Astrocyte of the spinal cord (primary cell): ENCODE results near the gene AXIN1.

Source experiments
- DNase-seq: peaks from one replicate; pipeline ENCODE4 v3.0.0; 2011; ENCODE audit warnings: low read depth, low spot score
- H3K4me3 ChIP-seq: 2 replicates; pipeline ENCODE4 v1.5.1; 2011; ENCODE audit warnings: low read depth, mild to moderate bottlenecking, low read length, moderate library complexity
- in situ Hi-C: cut with HindIII; loops from 2 replicates; pipeline ENCODE4 v1.10.0; 2017; ENCODE audit warnings: low sequenced_read_pairs
- TF ChIP-seq, protein P1 (sequence below): IDR thresholded peaks from 2 replicates; pipeline ENCODE4 v1.5.1; 2012; ENCODE audit warnings: low read depth, mild to moderate bottlenecking, low read length, inconsistent platforms

Gene AXIN1

DNA sequence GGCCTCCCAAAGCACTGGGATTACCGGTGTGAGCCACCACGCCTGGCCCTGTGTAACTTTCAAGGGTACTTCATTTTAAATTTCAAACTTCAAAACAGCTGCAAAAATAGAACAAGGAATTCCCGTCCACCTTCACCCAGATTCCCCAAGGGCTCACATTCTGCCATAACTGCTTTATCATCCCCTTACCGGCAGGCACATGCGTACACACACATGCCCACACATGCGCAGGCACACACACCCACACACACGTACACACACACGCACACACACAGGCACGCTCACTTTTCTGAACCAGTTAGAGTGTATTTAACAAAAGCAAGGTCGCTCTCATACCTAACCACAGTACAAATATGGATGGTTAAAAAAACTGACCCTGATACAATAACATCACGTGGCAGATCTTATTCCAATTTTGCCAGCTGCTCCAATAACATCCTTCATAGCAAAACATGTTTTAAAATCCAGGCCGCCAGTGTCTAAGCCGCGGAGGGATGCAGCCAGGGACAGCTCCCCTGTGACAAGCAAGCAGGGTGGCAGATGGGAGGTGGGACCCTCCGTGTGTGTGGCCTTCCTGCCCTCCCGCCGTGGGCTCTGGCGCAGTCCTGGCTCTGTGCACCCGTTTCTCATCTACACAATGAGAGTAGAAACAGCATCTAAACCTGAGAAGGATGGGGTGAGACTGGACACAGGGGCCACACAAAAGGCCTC lies 46.5 kb downstream of the AXIN1 start:
- TF ChIP-seq, protein P1, sequence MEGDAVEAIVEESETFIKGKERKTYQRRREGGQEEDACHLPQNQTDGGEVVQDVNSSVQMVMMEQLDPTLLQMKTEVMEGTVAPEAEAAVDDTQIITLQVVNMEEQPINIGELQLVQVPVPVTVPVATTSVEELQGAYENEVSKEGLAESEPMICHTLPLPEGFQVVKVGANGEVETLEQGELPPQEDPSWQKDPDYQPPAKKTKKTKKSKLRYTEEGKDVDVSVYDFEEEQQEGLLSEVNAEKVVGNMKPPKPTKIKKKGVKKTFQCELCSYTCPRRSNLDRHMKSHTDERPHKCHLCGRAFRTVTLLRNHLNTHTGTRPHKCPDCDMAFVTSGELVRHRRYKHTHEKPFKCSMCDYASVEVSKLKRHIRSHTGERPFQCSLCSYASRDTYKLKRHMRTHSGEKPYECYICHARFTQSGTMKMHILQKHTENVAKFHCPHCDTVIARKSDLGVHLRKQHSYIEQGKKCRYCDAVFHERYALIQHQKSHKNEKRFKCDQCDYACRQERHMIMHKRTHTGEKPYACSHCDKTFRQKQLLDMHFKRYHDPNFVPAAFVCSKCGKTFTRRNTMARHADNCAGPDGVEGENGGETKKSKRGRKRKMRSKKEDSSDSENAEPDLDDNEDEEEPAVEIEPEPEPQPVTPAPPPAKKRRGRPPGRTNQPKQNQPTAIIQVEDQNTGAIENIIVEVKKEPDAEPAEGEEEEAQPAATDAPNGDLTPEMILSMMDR: no peak
- no peak for DNase-seq
- in situ Hi-C loops: no loop called here
- H3K4me3 ChIP-seq: no peak overlapping the region

DNA sequence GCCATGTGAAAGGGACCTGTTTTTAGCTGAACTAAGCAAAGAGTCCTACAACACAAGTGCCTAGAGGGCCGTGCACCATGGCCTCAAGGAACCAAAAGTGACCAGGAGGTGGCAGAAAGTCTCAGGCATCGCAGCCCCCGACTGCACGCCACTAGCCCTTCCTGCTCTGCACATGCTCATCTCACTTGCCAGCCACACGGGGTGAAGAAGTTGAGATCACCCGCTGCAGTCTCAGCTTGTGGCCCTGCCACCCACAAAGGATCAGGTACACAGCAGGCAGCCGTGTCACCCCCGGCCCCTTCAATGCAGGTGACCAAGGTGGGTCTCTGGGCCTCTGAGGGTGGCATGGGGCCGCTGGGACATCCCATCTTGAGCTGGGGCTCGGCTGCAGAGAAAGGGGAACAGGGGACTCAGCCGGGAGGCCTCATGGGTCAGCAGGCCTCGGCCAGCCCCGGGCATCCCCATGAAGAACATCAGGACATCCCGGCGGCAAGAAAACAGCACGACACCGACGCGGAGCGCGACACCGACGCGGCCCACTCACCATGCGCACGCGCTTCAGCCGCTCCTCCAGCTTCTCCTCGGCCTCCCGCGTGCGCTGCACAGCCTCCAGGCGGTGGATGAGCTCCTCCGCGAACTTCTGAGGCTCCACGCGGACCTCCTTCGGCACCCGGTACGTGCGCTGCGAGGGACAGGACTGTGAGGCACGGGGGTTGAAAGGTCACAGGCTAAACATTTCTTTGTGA lies 48.6 kb downstream of the AXIN1 start:
- TF ChIP-seq, protein P1: peak; percentile 6
- H3K4me3 ChIP-seq: no peak overlapping the region
- no peak for DNase-seq
- in situ Hi-C loops: no loop called here

DNA sequence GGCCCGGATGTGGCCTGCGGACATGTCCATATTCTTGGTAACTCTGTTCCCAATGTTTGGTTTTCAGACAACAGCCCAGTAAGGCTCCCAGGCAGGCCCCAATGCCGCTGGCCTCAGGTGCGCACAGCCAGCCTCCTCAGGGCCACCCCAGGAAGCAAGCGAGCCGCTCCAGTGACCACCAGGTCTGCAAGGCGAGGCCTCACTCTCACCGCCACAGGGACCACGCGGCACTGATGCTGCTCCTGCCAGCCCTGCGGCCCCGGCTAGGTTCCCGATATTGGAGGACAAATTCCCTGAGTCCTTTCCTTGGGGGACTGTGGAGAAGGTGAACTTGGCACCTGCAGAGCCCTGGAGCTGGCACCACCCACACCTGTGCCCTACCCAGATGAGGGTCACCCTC lies 50.6 kb downstream of the AXIN1 start:
- in situ Hi-C loops: no loop called here
- TF ChIP-seq, protein P1: no peak
- DNase-seq: no peak
- no peak overlapping the region for H3K4me3 ChIP-seq

DNA sequence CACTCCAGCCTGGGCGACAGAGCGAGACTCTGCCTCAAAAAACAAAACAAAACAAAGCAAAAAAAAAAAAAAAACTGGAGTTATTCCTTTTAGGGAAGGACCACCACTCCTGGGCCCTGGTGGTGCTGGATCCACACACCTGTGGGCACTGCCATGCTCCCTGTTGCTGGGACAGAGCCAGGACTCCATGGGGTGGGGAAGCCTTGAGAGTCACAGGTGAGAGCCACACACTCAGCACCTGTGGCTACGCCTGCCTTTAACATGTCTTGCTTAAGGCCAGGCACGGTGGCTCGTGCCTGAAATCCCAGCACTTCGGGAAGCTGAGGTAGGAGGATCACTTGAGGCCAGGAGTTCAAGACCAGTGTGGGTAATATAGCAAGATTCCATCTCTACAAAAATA lies 51.3 kb downstream of the AXIN1 start:
- TF ChIP-seq, protein P1: no peak

DNA sequence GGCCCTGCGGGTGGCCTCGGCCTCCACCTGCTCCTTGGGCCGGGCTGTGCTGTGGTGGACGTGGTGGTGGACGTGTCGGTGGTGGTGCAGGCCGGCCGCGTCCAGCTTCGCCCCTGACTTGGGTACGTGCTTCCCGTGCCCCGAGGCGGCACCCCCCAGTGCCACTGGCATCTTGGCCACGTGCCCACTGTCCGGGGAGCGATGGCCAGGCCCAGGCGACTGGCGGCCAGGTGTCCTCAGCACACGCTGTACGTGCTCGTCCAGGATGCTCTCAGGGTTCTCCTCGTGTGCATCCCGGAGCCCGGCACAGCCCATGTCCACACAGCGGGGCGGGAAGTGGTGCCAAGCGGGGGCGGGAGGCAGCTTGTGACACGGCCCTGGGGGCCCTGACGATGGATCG lies 54.7 kb downstream of the AXIN1 start:
- H3K4me3 ChIP-seq: no peak overlapping the region
- DNase-seq: no peak
- TF ChIP-seq, protein P1: no peak
- in situ Hi-C loops: no loop called here

More for the DNA sequence above, 51.3 kb downstream of the AXIN1 start:
- no peak for DNase-seq
- in situ Hi-C loops: no loop called here
- no peak overlapping the region for H3K4me3 ChIP-seq

DNA sequence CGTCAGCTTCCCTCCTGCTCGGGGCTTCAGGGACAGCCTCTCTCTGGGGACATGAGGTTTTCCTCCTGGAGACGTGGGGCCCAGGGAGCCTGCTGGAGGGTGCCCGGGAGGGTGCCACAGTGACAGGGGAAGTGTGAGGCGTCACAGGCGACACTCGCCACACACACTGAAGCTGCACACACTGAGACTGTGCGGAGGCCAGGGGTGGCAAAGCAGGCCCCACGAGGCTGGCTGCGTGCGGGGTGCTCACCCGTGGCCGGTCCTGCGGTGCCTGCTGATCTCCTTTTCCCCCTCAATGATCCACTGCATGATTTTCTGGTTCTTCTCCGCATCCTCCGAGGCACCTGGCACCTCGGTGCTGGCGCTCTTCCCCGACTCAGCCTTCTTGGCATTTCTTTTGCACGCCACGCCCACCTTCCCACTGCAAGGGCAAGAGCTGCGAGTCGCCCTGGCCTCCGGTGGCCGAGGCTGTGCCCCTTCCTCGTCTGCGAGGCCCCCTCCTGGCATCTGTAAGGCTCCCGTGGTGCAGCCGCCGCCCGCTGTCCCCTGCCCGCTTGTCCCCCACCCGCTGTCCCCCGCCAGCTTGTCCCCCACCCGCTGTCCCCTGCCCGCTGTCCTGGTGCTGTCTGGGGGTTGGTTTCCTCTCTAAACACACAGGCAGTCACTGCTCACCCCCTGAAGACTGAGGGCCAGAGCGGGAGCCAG lies 55.6 kb downstream of the AXIN1 start:
- in situ Hi-C loops: no loop called here
- TF ChIP-seq, protein P1: no peak
- no peak for DNase-seq

More for the DNA sequence above, 55.6 kb downstream of the AXIN1 start:
- no peak overlapping the region for H3K4me3 ChIP-seq
